Activated naive CD8-positive, alpha-beta T cell (primary cell): Measurements from ENCODE around the gene TPSD1.
A peak's percentile ranks its signal among the peaks of the same experiment; 100 is the strongest.

Source experiments
- H3K27ac Mint-ChIP-seq: one replicate; pipeline ENCODE4 v1.8.0; 2021; ENCODE audit warnings: mixed read lengths
- H3K27me3 Mint-ChIP-seq: one replicate; pipeline ENCODE4 v1.8.0; 2021; ENCODE audit warnings: mixed read lengths
- H3K36me3 Mint-ChIP-seq: one replicate; pipeline ENCODE4 v1.8.0; 2021; ENCODE audit warnings: mixed read lengths
- H3K4me1 Mint-ChIP-seq: one replicate; pipeline ENCODE4 v1.8.0; 2021; ENCODE audit warnings: low read depth, mixed read lengths
- H3K4me3 Mint-ChIP-seq: one replicate; pipeline ENCODE4 v1.8.0; 2021; ENCODE audit warnings: mild to moderate bottlenecking, mixed read lengths
- H3K9me3 Mint-ChIP-seq: one replicate; pipeline ENCODE4 v1.8.0; 2021; ENCODE audit warnings: low read depth, mixed read lengths

Gene TPSD1

GRCh38 chr16:1277151-1277598 is 21.3 kb downstream of the TPSD1 start:
- peaks cover 3% of the 10 kb centered on the region for H3K4me1 Mint-ChIP-seq
- peaks cover 3% of the 10 kb centered on the region for H3K27me3 Mint-ChIP-seq
- H3K27ac Mint-ChIP-seq: no peak overlapping the region
- H3K4me3 Mint-ChIP-seq: no peak overlapping the region
- no peaks in the 10 kb centered on the region for H3K9me3 Mint-ChIP-seq
- no peaks in the 10 kb centered on the region for H3K36me3 Mint-ChIP-seq

GRCh38 chr16:1277617-1278282 is 21.9 kb downstream of the TPSD1 start:
- H3K4me3 Mint-ChIP-seq: no peak overlapping the region
- no peaks in the 10 kb centered on the region for H3K36me3 Mint-ChIP-seq
- no peak overlapping the region for H3K27ac Mint-ChIP-seq
- peaks cover 3% of the 10 kb centered on the region for H3K27me3 Mint-ChIP-seq
- no peaks in the 10 kb centered on the region for H3K9me3 Mint-ChIP-seq
- peaks cover 2% of the 10 kb centered on the region for H3K4me1 Mint-ChIP-seq

- H3K4me3 Mint-ChIP-seq: no peak overlapping the region
- no peaks in the 10 kb centered on the region for H3K27me3 Mint-ChIP-seq
- no peaks in the 10 kb centered on the region for H3K9me3 Mint-ChIP-seq
- no peaks in the 10 kb centered on the region for H3K36me3 Mint-ChIP-seq
- H3K4me1 Mint-ChIP-seq: no peaks in the 10 kb centered on the region
- H3K27ac Mint-ChIP-seq: no peak overlapping the region
Measured at GRCh38 chr16:1278477-1278876, 22.6 kb downstream of the TPSD1 start.

- no peaks in the 10 kb centered on the region for H3K4me1 Mint-ChIP-seq
- H3K27me3 Mint-ChIP-seq: no peaks in the 10 kb centered on the region
- no peaks in the 10 kb centered on the region for H3K36me3 Mint-ChIP-seq
- H3K9me3 Mint-ChIP-seq: no peaks in the 10 kb centered on the region
- no peak overlapping the region for H3K4me3 Mint-ChIP-seq
- H3K27ac Mint-ChIP-seq: no peak overlapping the region
Measured at GRCh38 chr16:1279081-1279944, 23.4 kb downstream of the TPSD1 start.

- Mint-ChIP-seq H3K4me3 (no peak overlapping the region), H3K9me3 (no peaks in the 10 kb centered on the region), H3K4me1 (no peaks in the 10 kb centered on the region), H3K36me3 (no peaks in the 10 kb centered on the region), H3K27me3 (no peaks in the 10 kb centered on the region), H3K27ac (no peak overlapping the region)
Measured at GRCh38 chr16:1279945-1280589, 24.2 kb downstream of the TPSD1 start.

- Mint-ChIP-seq H3K36me3 (no peaks in the 10 kb centered on the region), H3K9me3 (no peaks in the 10 kb centered on the region), H3K4me3 (no peak overlapping the region), H3K4me1 (no peaks in the 10 kb centered on the region), H3K27me3 (no peaks in the 10 kb centered on the region), H3K27ac (no peak overlapping the region)
Measured at GRCh38 chr16:1280783-1281182, 24.9 kb downstream of the TPSD1 start.

GRCh38 chr16:1281517-1281916 is 25.6 kb downstream of the TPSD1 start:
- peak overlapping the region; percentile 16 for H3K27ac Mint-ChIP-seq
- no peaks in the 10 kb centered on the region for H3K36me3 Mint-ChIP-seq
- no peaks in the 10 kb centered on the region for H3K4me1 Mint-ChIP-seq
- H3K4me3 Mint-ChIP-seq: no peak overlapping the region
- H3K27me3 Mint-ChIP-seq: no peaks in the 10 kb centered on the region
- no peaks in the 10 kb centered on the region for H3K9me3 Mint-ChIP-seq

- H3K4me3 Mint-ChIP-seq: no peak overlapping the region
- H3K27me3 Mint-ChIP-seq: no peaks in the 10 kb centered on the region
- H3K9me3 Mint-ChIP-seq: no peaks in the 10 kb centered on the region
- no peaks in the 10 kb centered on the region for H3K36me3 Mint-ChIP-seq
- no peak overlapping the region for H3K27ac Mint-ChIP-seq
- H3K4me1 Mint-ChIP-seq: no peaks in the 10 kb centered on the region
Measured at GRCh38 chr16:1282324-1282973, 26.6 kb downstream of the TPSD1 start.

- H3K4me1 Mint-ChIP-seq: peaks cover 2% of the 10 kb centered on the region
- H3K9me3 Mint-ChIP-seq: no peaks in the 10 kb centered on the region
- no peaks in the 10 kb centered on the region for H3K36me3 Mint-ChIP-seq
- H3K27me3 Mint-ChIP-seq: peaks cover 3% of the 10 kb centered on the region
- no peak overlapping the region for H3K27ac Mint-ChIP-seq
- H3K4me3 Mint-ChIP-seq: no peak overlapping the region
Measured at GRCh38 chr16:1283296-1283695, 27.4 kb downstream of the TPSD1 start.

GRCh38 chr16:1283996-1284616 is 28.2 kb downstream of the TPSD1 start:
- Mint-ChIP-seq H3K27me3 (peaks cover 3% of the 10 kb centered on the region), H3K4me1 (peaks cover 2% of the 10 kb centered on the region), H3K27ac (no peak overlapping the region), H3K9me3 (no peaks in the 10 kb centered on the region), H3K4me3 (no peak overlapping the region), H3K36me3 (no peaks in the 10 kb centered on the region)

GRCh38 chr16:1285669-1286512 is 30.0 kb downstream of the TPSD1 start:
- Mint-ChIP-seq H3K27ac (no peak overlapping the region), H3K4me1 (peaks cover 5% of the 10 kb centered on the region), H3K27me3 (peaks cover 3% of the 10 kb centered on the region), H3K9me3 (no peaks in the 10 kb centered on the region), H3K36me3 (no peaks in the 10 kb centered on the region), H3K4me3 (no peak overlapping the region)

GRCh38 chr16:1286513-1287094 is 30.7 kb downstream of the TPSD1 start:
- Mint-ChIP-seq H3K36me3 (no peaks in the 10 kb centered on the region), H3K4me3 (no peak overlapping the region), H3K4me1 (peaks cover 5% of the 10 kb centered on the region), H3K27ac (no peak overlapping the region), H3K27me3 (peaks cover 3% of the 10 kb centered on the region), H3K9me3 (no peaks in the 10 kb centered on the region)

- Mint-ChIP-seq H3K4me1 (peaks cover 5% of the 10 kb centered on the region), H3K27me3 (peaks cover 5% of the 10 kb centered on the region), H3K36me3 (no peaks in the 10 kb centered on the region), H3K4me3 (no peak overlapping the region), H3K27ac (no peak overlapping the region), H3K9me3 (no peaks in the 10 kb centered on the region)
Measured at GRCh38 chr16:1287982-1288670, 32.3 kb downstream of the TPSD1 start.
